Measurements from ENCODE around the gene ISLR.

DNA sequence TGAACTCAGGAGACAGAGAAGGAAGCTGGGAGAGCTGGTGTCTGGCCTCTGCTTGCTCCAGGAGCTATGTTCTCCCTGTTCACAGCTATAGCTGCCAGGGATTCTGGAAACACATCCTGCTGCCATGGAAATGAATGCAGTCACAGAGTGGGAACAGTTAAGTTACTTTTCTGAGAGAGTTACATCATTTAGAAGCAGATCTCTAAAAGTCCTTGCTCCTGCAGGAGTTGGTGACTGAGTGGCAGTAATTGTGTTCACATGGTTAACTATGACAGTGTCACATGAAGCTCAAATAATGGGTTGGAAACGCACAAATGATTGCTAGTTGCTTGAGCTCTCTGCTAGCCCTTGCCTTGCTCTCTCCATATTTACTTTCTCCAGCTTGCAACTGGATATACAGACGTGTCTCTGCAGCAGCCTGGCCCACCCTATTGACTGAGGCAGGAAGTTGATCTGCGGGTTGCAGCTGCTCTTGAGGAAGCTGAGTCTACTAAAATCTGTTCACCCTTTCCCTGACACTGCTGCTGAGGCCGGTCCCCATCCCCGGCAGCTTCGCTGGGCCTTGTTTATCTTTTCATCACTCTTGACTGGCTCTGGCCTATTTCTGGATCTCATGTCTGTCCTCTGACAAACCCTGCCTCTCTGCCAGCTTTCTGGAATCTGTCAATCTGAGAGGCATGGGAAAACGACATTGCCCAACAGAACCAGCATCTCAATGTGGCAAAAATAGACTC lies 16.7 kb upstream of the ISLR start:
- TF ChIP-seq POLR2A (IDR thresholded peaks at IDR 0.05) = no peak
- TF ChIP-seq, protein P1, sequence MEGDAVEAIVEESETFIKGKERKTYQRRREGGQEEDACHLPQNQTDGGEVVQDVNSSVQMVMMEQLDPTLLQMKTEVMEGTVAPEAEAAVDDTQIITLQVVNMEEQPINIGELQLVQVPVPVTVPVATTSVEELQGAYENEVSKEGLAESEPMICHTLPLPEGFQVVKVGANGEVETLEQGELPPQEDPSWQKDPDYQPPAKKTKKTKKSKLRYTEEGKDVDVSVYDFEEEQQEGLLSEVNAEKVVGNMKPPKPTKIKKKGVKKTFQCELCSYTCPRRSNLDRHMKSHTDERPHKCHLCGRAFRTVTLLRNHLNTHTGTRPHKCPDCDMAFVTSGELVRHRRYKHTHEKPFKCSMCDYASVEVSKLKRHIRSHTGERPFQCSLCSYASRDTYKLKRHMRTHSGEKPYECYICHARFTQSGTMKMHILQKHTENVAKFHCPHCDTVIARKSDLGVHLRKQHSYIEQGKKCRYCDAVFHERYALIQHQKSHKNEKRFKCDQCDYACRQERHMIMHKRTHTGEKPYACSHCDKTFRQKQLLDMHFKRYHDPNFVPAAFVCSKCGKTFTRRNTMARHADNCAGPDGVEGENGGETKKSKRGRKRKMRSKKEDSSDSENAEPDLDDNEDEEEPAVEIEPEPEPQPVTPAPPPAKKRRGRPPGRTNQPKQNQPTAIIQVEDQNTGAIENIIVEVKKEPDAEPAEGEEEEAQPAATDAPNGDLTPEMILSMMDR (IDR thresholded peaks at IDR 0.05) = no peak
